IMR-90 (cell line): Measurements from ENCODE around the gene SARDH. TPM values are rescaled to one million over a fixed set of nuclear protein-coding genes. Genes with fewer than 3 reads are reported as not detected.

Source experiments
- ATAC-seq: fragments of 200-7000 bp; cut with Tn5 transposase; 2 replicates; pipeline ENCODE4 v1.9.1; 2020; ENCODE audit warnings: low read depth, mild to moderate bottlenecking, moderate library complexity
- BruUV-seq: library from RNA; stranded (reverse); fragments of 400-500 nt; replicated peaks from 2 replicates; lab custom pipeline; 2021; lab: Mats Ljungman, UMichigan
- CTCF ChIA-PET: fragments of 300-600 bp; formaldehyde crosslinking; extraction: SDS; loops from one replicate; lab custom pipeline; 2021; ENCODE audit warnings: antibody characterized with exemption; lab: Yijun Ruan, JAX
- POLR2A ChIA-PET: fragments of 300-600 bp; sonication (Branson Sonifier 250); formaldehyde crosslinking; loops from one replicate; lab custom pipeline; 2022; ENCODE audit warnings: antibody characterized with exemption; ENCODE audit not compliant: unreplicated experiment; lab: Charles Lee
- DNase-seq: peaks from one replicate; pipeline ENCODE4 v3.0.0; 2013
- H2AFZ ChIP-seq: replicated peaks from 2 replicates; pipeline ENCODE3; 2013; ENCODE audit warnings: low read length, mild to moderate bottlenecking; ENCODE audit not compliant: poor library complexity
- H2AK5ac ChIP-seq: 2 replicates; pipeline ENCODE4 v1.6.1; 2013; ENCODE audit warnings: low read depth, low read length, inconsistent platforms
- H2AK9ac ChIP-seq: replicated peaks from 2 replicates; pipeline ENCODE3; 2013; ENCODE audit warnings: mild to moderate bottlenecking, low read depth, low read length, moderate library complexity; ENCODE audit not compliant: poor library complexity
- H2BK120ac ChIP-seq: 2 replicates; pipeline ENCODE4 v1.6.1; 2013; ENCODE audit warnings: low read depth, low read length, inconsistent platforms
- H2BK15ac ChIP-seq: 3 replicates; pipeline ENCODE4 v1.6.1; 2013; ENCODE audit warnings: low read depth, low read length, inconsistent platforms
- H2BK20ac ChIP-seq: 2 replicates; pipeline ENCODE4 v1.6.1; 2013; ENCODE audit warnings: low read depth, mild to moderate bottlenecking, inconsistent platforms, low read length, moderate library complexity
- H2BK5ac ChIP-seq: 2 replicates; pipeline ENCODE4 v1.6.1; 2013; ENCODE audit warnings: mild to moderate bottlenecking, low read depth, low read length, inconsistent platforms; ENCODE audit not compliant: poor library complexity, severe bottlenecking
- H3K14ac ChIP-seq: replicated peaks from 2 replicates; pipeline ENCODE4 v1.6.1; 2013; ENCODE audit warnings: low read depth, low read length, inconsistent platforms
- H3K18ac ChIP-seq: 2 replicates; pipeline ENCODE4 v1.6.1; 2013; ENCODE audit warnings: low read depth, low read length, control low read depth
- H3K23ac ChIP-seq: 2 replicates; pipeline ENCODE4 v1.6.1; 2013; ENCODE audit warnings: low read depth, low read length, inconsistent platforms
- H3K27ac ChIP-seq: 2 replicates; pipeline ENCODE4 v1.5.1; 2013; ENCODE audit warnings: mild to moderate bottlenecking, control low read depth, low read length; ENCODE audit not compliant: insufficient read depth
- H3K27me3 ChIP-seq: 2 replicates; pipeline ENCODE4 v1.6.1; 2013; ENCODE audit warnings: low read length; ENCODE audit not compliant: control insufficient read depth, insufficient read depth
- H3K36me3 ChIP-seq: 2 replicates; pipeline ENCODE4 v1.6.1; 2013; ENCODE audit warnings: low read length, mixed read lengths; ENCODE audit not compliant: control insufficient read depth, insufficient read depth
- H3K4ac ChIP-seq: 2 replicates; pipeline ENCODE4 v1.6.1; 2013; ENCODE audit warnings: low read depth, low read length, inconsistent platforms
- H3K4me1 ChIP-seq: 2 replicates; pipeline ENCODE4 v1.6.1; 2013; ENCODE audit warnings: low read length, mixed read lengths; ENCODE audit not compliant: control insufficient read depth, insufficient read depth
- H3K4me2 ChIP-seq: 2 replicates; pipeline ENCODE4 v1.6.1; 2013; ENCODE audit warnings: low read depth, mild to moderate bottlenecking, control low read depth, low read length, moderate library complexity
- H3K4me3 ChIP-seq: 2 replicates; pipeline ENCODE4 v1.5.1; 2013; ENCODE audit warnings: low read depth, mild to moderate bottlenecking, control low read depth, low read length, moderate library complexity; ENCODE audit not compliant: insufficient read depth
- H3K56ac ChIP-seq: 2 replicates; pipeline ENCODE4 v1.6.1; 2013; ENCODE audit warnings: low read length, inconsistent platforms; ENCODE audit not compliant: insufficient read depth; ENCODE audit errors: extremely low read depth
- H3K79me1 ChIP-seq, 2 experiments: 2 replicates each; pipeline ENCODE4 v1.6.1; 2013; ENCODE audit warnings: low read length in 2 of 2, inconsistent platforms in 1 of 2, low read depth in 1 of 2
- H3K9ac ChIP-seq: 2 replicates; pipeline ENCODE4 v1.6.1; 2013; ENCODE audit warnings: low read depth, low read length, control low read depth
- H3K9me1 ChIP-seq: 2 replicates; pipeline ENCODE4 v1.6.1; 2013; ENCODE audit warnings: low read length, inconsistent platforms; ENCODE audit not compliant: insufficient read depth
- H3K9me3 ChIP-seq: 2 replicates; pipeline ENCODE4 v1.6.1; 2013; ENCODE audit warnings: low read length; ENCODE audit not compliant: control insufficient read depth, insufficient read depth
- H4K20me1 ChIP-seq: 2 replicates; pipeline ENCODE4 v1.6.1; 2013; ENCODE audit warnings: low read length, inconsistent platforms; ENCODE audit not compliant: insufficient read depth
- H4K5ac ChIP-seq: 2 replicates; pipeline ENCODE4 v1.6.1; 2013; ENCODE audit warnings: mild to moderate bottlenecking, low read depth, low read length, control low read depth
- H4K8ac ChIP-seq, 2 experiments: 2 replicates each; pipeline ENCODE4 v1.6.1; 2013; ENCODE audit warnings: low read depth in 2 of 2, low read length in 2 of 2, control low read depth in 1 of 2, inconsistent platforms in 1 of 2
- H4K91ac ChIP-seq: 2 replicates; pipeline ENCODE4 v1.6.1; 2013; ENCODE audit warnings: low read depth, low read length, inconsistent platforms; ENCODE audit not compliant: insufficient read depth
- BHLHE40 ChIP-seq: fragments of 150-350 bp; IDR thresholded peaks from 2 replicates; pipeline ENCODE4 v1.6.1; 2016; ENCODE audit warnings: mild to moderate bottlenecking, low read depth, low read length
- CEBPB ChIP-seq: IDR thresholded peaks from 2 replicates; pipeline ENCODE4 v1.6.1; 2012; ENCODE audit warnings: low read depth, low read length, improper control_type of control experiment
- CHD1 ChIP-seq: IDR thresholded peaks from 2 replicates; pipeline ENCODE4 v1.6.1; 2012; ENCODE audit warnings: low read depth, low read length, improper control_type of control experiment
- FOS ChIP-seq: fragments of 150-350 bp; IDR thresholded peaks from 2 replicates; pipeline ENCODE4 v1.6.1; 2016; ENCODE audit warnings: low read depth, low read length
- MAFK ChIP-seq: IDR thresholded peaks from 2 replicates; pipeline ENCODE4 v1.6.1; 2012; ENCODE audit warnings: low read depth, low read length, improper control_type of control experiment
- MAZ ChIP-seq: IDR thresholded peaks from 2 replicates; pipeline ENCODE4 v1.6.1; 2012; ENCODE audit warnings: low read depth, mild to moderate bottlenecking, low read length, improper control_type of control experiment, moderate library complexity, borderline replicate concordance
- MXI1 ChIP-seq: IDR thresholded peaks from 2 replicates; pipeline ENCODE4 v1.6.1; 2012; ENCODE audit warnings: low read depth, mild to moderate bottlenecking, low read length, moderate library complexity, borderline replicate concordance
- NFE2L2 ChIP-seq: fragments of 150-350 bp; IDR thresholded peaks from 2 replicates; pipeline ENCODE4 v1.6.1; 2016; ENCODE audit warnings: low read depth, mild to moderate bottlenecking, low read length
- RAD21 ChIP-seq: IDR thresholded peaks from 2 replicates; pipeline ENCODE4 v1.6.1; 2012; ENCODE audit warnings: low read length, improper control_type of control experiment
- RCOR1 ChIP-seq: IDR thresholded peaks from 2 replicates; pipeline ENCODE4 v1.6.1; 2012; ENCODE audit warnings: mild to moderate bottlenecking, low read length, improper control_type of control experiment; ENCODE audit not compliant: insufficient replicate concordance
- SMC3 ChIP-seq: fragments of 150-350 bp; IDR thresholded peaks from 2 replicates; pipeline ENCODE4 v1.6.1; 2016; ENCODE audit warnings: low read depth, mild to moderate bottlenecking, antibody characterized with exemption, low read length, moderate library complexity
- WGBS, 2 experiments: methylation state at CpG; one replicate each; pipeline versions ENCODE4 v1.1.5 to v1.1.7; 2013; ENCODE audit warnings: missing lambda C conversion rate in 2 of 2; ENCODE audit not compliant: insufficient read length in 1 of 2; ENCODE audit errors: extremely low coverage in 2 of 2; 5-methylcytosine and 5-hydroxymethylcytosine counted together
- dilution Hi-C: fragments of 300-500 bp; cut with HindIII; formaldehyde crosslinking; loops from one replicate; pipeline ENCODE4 v1.14.3; 2018; ENCODE audit warnings: low sequenced_read_pairs; ENCODE audit not compliant: unreplicated experiment
- in situ Hi-C: fragments of 300-500 bp; cut with MboI; formaldehyde crosslinking; loops from 3 replicates; pipeline ENCODE4 v1.14.3; 2019; ENCODE audit warnings: low sequenced_read_pairs, inconsistent platforms, mixed read lengths
- intact Hi-C: fragments of 100-400 bp; cut with micrococcal nuclease; formaldehyde crosslinking; loops from 2 replicates; pipeline ENCODE4 v1.10.0; 2022
- polyA plus RNA-seq, 3 experiments: library from polyadenylated mRNA; depleted of rRNA; stranded (reverse); fragments of >200 nt; gene quantifications; 2 replicates each; pipeline ENCODE4 v1.2.3, GENCODE V29; 2012; ENCODE audit warnings: low replicate concordance in 1 of 3
- total RNA-seq: library from RNA; depleted of rRNA; stranded (reverse); fragments of >200 nt; gene quantifications from 2 replicates; pipeline ENCODE4 v1.2.3, GENCODE V29; 2012
- TF ChIP-seq, protein P1 (sequence below): fragments of 150-350 bp; IDR thresholded peaks from 2 replicates; pipeline ENCODE4 v1.6.1; 2016; ENCODE audit warnings: low read depth, mild to moderate bottlenecking, low read length, moderate library complexity, borderline replicate concordance
- TF ChIP-seq, protein P2 (sequence below): conservative IDR thresholded peaks from 2 replicates; pipeline ENCODE4 v1.5.1; 2012; ENCODE audit warnings: mild to moderate bottlenecking, low read depth, low read length, improper control_type of control experiment

SARDH gene
- total and polyA plus RNA-seq, 2 of the 4 experiments (the other 2 are of a cell fraction) = 5.0 to 7.5 TPM

DNA sequence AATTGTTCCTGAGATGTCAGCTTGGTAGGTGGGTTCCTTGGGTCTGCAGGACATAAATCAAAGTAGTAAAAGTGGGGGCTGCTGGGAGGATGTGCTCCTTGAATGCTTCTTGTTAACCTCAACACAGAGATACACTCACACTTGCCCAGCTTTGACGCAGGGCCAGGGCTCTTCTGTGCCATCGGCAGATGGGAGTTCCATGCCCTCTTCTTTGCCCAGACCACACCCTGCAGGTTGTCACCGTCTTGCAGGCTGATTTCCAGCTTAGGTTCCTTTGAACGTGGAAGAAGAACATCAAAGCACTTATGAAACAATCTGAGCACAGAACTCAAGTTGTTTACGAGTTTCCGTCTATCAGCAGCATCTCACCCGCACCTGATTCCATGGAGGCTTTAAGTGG, 91.0 kb downstream of the SARDH start:
- dilution Hi-C loops (no loop called here), in situ Hi-C loops (no loop called here), intact Hi-C loops (no loop called here)
- ATAC-seq = no peak
- Histone ChIP-seq H3K23ac (no peak overlapping the region), H3K4ac (no peak overlapping the region), H4K20me1 (no peaks in the 10 kb centered on the region), H2AFZ (no peak overlapping the region), H2BK20ac (no peak overlapping the region), H3K27ac (no peak overlapping the region), H3K18ac (no peak overlapping the region), H3K9ac (no peak overlapping the region), H2AK5ac (no peak overlapping the region), H4K91ac (no peak overlapping the region), H3K56ac (no peak overlapping the region), H3K4me2 (no peak overlapping the region), H3K4me3 (no peak overlapping the region), H2BK15ac (no peak overlapping the region), H3K9me3 (no peaks in the 10 kb centered on the region), H4K8ac (no peak overlapping the region), H3K79me1 (no peaks in the 10 kb centered on the region), H3K27me3 (peaks cover 46% of the 10 kb centered on the region), H3K36me3 (no peaks in the 10 kb centered on the region), H2BK5ac (no peak overlapping the region), H2AK9ac (no peak overlapping the region), H3K4me1 (no peaks in the 10 kb centered on the region), H4K5ac (no peak overlapping the region), H3K9me1 (no peaks in the 10 kb centered on the region), H3K14ac (no peak overlapping the region), H2BK120ac (no peak overlapping the region)
- no peak for TF ChIP-seq FOS
- TF ChIP-seq MAZ = no peak
- no peak for TF ChIP-seq MXI1
- TF ChIP-seq BHLHE40 = no peak
- TF ChIP-seq SMC3 = no peak
- no peak for TF ChIP-seq RCOR1
- no peak for TF ChIP-seq RAD21
- no peak for TF ChIP-seq MAFK
- TF ChIP-seq CHD1 = no peak
- TF ChIP-seq CEBPB = no peak
- no peak for TF ChIP-seq NFE2L2
- TF ChIP-seq, protein P1, sequence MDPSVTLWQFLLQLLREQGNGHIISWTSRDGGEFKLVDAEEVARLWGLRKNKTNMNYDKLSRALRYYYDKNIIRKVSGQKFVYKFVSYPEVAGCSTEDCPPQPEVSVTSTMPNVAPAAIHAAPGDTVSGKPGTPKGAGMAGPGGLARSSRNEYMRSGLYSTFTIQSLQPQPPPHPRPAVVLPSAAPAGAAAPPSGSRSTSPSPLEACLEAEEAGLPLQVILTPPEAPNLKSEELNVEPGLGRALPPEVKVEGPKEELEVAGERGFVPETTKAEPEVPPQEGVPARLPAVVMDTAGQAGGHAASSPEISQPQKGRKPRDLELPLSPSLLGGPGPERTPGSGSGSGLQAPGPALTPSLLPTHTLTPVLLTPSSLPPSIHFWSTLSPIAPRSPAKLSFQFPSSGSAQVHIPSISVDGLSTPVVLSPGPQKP = no peak
- TF ChIP-seq, protein P2, sequence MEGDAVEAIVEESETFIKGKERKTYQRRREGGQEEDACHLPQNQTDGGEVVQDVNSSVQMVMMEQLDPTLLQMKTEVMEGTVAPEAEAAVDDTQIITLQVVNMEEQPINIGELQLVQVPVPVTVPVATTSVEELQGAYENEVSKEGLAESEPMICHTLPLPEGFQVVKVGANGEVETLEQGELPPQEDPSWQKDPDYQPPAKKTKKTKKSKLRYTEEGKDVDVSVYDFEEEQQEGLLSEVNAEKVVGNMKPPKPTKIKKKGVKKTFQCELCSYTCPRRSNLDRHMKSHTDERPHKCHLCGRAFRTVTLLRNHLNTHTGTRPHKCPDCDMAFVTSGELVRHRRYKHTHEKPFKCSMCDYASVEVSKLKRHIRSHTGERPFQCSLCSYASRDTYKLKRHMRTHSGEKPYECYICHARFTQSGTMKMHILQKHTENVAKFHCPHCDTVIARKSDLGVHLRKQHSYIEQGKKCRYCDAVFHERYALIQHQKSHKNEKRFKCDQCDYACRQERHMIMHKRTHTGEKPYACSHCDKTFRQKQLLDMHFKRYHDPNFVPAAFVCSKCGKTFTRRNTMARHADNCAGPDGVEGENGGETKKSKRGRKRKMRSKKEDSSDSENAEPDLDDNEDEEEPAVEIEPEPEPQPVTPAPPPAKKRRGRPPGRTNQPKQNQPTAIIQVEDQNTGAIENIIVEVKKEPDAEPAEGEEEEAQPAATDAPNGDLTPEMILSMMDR = no peak
- BruUV-seq = no TSS peak
- CTCF ChIA-PET = interaction anchor here (1.1 kb wide), 1 partner anchor 12 kb away, joined by 5 read pairs; no protein-coding TSS in a partner anchor
- no peak for DNase-seq
- 75% methylated on average over 4 of the region's 7 CpGs; no CpG with 5 or more reads in 1 of the 2 experiments for WGBS, 2 experiments
- POLR2A ChIA-PET = no interaction called here
